Measurements from ENCODE around the gene ADRA2B.

DNA sequence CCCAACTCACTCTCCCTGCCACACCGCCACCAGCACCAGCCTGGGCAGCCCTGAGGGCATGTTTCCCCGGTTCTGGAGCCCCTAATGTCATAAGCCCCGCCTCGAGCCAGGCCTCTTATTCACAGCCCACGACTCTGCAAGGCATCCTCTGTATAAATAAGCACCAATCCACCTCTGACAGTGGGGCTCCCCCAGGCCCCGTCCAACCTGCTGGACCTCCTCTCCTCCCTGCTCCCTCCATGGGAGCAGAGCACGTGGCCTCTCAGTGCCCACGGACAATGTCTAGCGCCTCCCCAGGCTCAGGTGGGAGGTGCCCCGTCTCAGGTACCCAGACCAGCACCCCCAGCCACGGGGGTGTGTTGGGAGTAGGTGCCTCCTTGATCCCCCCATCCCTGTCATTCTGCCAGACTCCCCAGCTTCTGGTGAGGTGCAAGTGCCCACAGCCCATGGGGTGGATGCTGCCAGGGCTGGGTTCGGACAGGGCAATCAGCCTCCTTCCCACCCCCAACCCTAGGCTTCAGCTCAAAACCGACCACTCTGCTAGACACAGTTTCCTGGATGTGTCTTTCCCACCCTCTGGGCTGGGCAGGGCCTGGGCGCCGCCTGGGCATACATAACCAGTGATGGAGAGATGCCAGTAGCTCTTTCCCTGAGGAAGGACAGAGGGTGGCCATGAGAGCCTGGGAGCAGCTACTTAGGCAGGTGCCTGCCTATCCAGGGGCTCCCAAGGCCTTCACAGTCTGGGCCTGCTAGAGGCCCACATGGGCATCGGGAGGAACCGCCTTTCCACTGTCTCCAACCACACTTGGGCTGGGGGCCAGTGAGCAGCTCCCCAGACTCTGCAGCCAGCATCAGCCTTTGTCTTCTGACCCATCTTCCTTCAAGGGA, 1.6 kb upstream of the ADRA2B start:
- no peak for TF ChIP-seq POLR2AphosphoS5 (IDR thresholded peaks at IDR 0.05)
- TF ChIP-seq, protein P1, sequence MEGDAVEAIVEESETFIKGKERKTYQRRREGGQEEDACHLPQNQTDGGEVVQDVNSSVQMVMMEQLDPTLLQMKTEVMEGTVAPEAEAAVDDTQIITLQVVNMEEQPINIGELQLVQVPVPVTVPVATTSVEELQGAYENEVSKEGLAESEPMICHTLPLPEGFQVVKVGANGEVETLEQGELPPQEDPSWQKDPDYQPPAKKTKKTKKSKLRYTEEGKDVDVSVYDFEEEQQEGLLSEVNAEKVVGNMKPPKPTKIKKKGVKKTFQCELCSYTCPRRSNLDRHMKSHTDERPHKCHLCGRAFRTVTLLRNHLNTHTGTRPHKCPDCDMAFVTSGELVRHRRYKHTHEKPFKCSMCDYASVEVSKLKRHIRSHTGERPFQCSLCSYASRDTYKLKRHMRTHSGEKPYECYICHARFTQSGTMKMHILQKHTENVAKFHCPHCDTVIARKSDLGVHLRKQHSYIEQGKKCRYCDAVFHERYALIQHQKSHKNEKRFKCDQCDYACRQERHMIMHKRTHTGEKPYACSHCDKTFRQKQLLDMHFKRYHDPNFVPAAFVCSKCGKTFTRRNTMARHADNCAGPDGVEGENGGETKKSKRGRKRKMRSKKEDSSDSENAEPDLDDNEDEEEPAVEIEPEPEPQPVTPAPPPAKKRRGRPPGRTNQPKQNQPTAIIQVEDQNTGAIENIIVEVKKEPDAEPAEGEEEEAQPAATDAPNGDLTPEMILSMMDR (IDR thresholded peaks at IDR 0.05): no peak
